Trophoblast cell (in vitro differentiated cells and primary cell): Measurements from ENCODE around the gene ZMYND8.
"Not testable (repeated sequence)": the region's sequence is repeated elsewhere in the genome, so short reads cannot be mapped to it uniquely, and the experiment has no call there.

Source experiments
- DNase-seq, 2 donors: peaks; one replicate each; pipeline ENCODE4 v3.0.0-alpha.2; 2016
- H2AFZ ChIP-seq: 2 replicates; pipeline ENCODE4 v1.6.1; 2013; ENCODE audit warnings: low read length, moderate library complexity, mild to moderate bottlenecking; ENCODE audit not compliant: insufficient read depth, poor library complexity
- H2AK5ac ChIP-seq: 2 replicates; pipeline ENCODE4 v1.6.1; 2013; ENCODE audit warnings: mild to moderate bottlenecking, low read length
- H2BK120ac ChIP-seq: 2 replicates; pipeline ENCODE4 v1.6.1; 2013; ENCODE audit warnings: low read length, mild to moderate bottlenecking, moderate library complexity; ENCODE audit not compliant: insufficient read depth, poor library complexity
- H2BK12ac ChIP-seq: 2 replicates; pipeline ENCODE4 v1.6.1; 2013; ENCODE audit warnings: mild to moderate bottlenecking, low read length, moderate library complexity
- H2BK5ac ChIP-seq: 2 replicates; pipeline ENCODE4 v1.6.1; 2013; ENCODE audit warnings: low read length, low read depth, moderate library complexity, mild to moderate bottlenecking; ENCODE audit not compliant: poor library complexity
- H3K14ac ChIP-seq: 2 replicates; pipeline ENCODE4 v1.6.1; 2013; ENCODE audit warnings: mild to moderate bottlenecking, low read length
- H3K18ac ChIP-seq: 2 replicates; pipeline ENCODE4 v1.6.1; 2013; ENCODE audit warnings: mild to moderate bottlenecking, low read length
- H3K23ac ChIP-seq: 2 replicates; pipeline ENCODE4 v1.6.1; 2013; ENCODE audit warnings: low read length
- H3K27ac ChIP-seq: 2 replicates; pipeline ENCODE4 v1.5.1; 2013; ENCODE audit warnings: low read depth, mild to moderate bottlenecking, inconsistent platforms, low read length, moderate library complexity
- H3K27me3 ChIP-seq: 2 replicates; pipeline ENCODE4 v1.6.1; 2013; ENCODE audit warnings: inconsistent platforms, mild to moderate bottlenecking, low read length, moderate library complexity; ENCODE audit not compliant: insufficient read depth
- H3K36me3 ChIP-seq, 2 experiments: 1 replicate in 1 of 2; 2 replicates in 1 of 2; pipeline ENCODE4 v1.6.1; 2013; ENCODE audit warnings: low read length in 2 of 2, mild to moderate bottlenecking in 2 of 2, moderate library complexity in 1 of 2; ENCODE audit not compliant: insufficient read depth in 2 of 2, control insufficient read depth in 1 of 2
- H3K4ac ChIP-seq: 2 replicates; pipeline ENCODE4 v1.6.1; 2013; ENCODE audit warnings: low read depth, mild to moderate bottlenecking, low read length, moderate library complexity
- H3K4me1 ChIP-seq, 2 experiments: 1 replicate in 1 of 2; 2 replicates in 1 of 2; pipeline ENCODE4 v1.6.1; 2013; ENCODE audit warnings: low read length in 2 of 2, mild to moderate bottlenecking in 2 of 2, moderate library complexity in 1 of 2; ENCODE audit not compliant: insufficient read depth in 2 of 2, control insufficient read depth in 1 of 2
- H3K4me2 ChIP-seq: 2 replicates; pipeline ENCODE4 v1.6.1; 2013; ENCODE audit warnings: inconsistent platforms, mild to moderate bottlenecking, low read length, moderate library complexity
- H3K4me3 ChIP-seq: 2 replicates; pipeline ENCODE4 v1.5.1; 2013; ENCODE audit warnings: mild to moderate bottlenecking, low read depth, low read length, inconsistent platforms
- H3K79me1 ChIP-seq: one replicate; pipeline ENCODE4 v1.6.1; 2013; ENCODE audit warnings: low read length
- H3K79me2 ChIP-seq: 2 replicates; pipeline ENCODE4 v1.6.1; 2013; ENCODE audit warnings: low read length, mild to moderate bottlenecking; ENCODE audit not compliant: control insufficient read depth, insufficient read depth, poor library complexity
- H3K9ac ChIP-seq: 2 replicates; pipeline ENCODE4 v1.6.1; 2013; ENCODE audit warnings: mild to moderate bottlenecking, low read length
- H3K9me3 ChIP-seq: 2 replicates; pipeline ENCODE4 v1.6.1; 2013; ENCODE audit warnings: low read depth, mild to moderate bottlenecking, control low read depth, inconsistent platforms, low read length; ENCODE audit not compliant: insufficient read depth
- H4K12ac ChIP-seq: 2 replicates; pipeline ENCODE4 v1.6.1; 2013; ENCODE audit warnings: low read depth, mild to moderate bottlenecking, low read length, moderate library complexity
- H4K8ac ChIP-seq: 2 replicates; pipeline ENCODE4 v1.6.1; 2013; ENCODE audit warnings: low read depth, mild to moderate bottlenecking, low read length, moderate library complexity
- H4K91ac ChIP-seq: one replicate; pipeline ENCODE4 v1.6.1; 2013; ENCODE audit warnings: low read depth, mild to moderate bottlenecking, low read length, moderate library complexity
- WGBS: extraction: QIAGEN DNeasy Blood & Tissue Kit; methylation state at CpG from one replicate; pipeline ENCODE4 v1.1.7; 2013; ENCODE audit warnings: missing lambda C conversion rate; ENCODE audit not compliant: insufficient read length, insufficient coverage; ENCODE audit errors: extremely low coverage; 5-methylcytosine and 5-hydroxymethylcytosine counted together

The ZMYND8 gene

DNA sequence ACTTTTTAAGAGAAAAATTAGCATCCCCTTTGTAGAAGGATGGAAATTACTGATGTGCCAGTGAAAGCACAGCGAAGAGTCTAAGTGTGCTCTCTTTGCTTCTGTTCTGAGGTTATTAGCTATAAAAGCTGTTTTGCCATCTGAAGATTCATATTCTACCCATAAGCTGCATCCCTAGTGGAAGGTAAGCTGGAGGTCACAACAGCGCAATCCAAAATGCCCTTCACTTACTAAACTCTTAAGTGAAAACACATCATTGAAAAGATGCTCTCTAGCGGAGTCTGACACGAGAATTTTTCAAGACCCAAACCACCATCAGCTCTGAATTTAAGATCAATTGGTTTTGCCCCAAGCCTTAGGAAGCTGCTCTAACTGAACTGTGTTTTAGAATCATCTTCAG, 113.5 kb downstream of the ZMYND8 start:
- DNase-seq: no peak
- no peak overlapping the region for H2AFZ ChIP-seq
- no peak overlapping the region for H2BK5ac ChIP-seq
- no peak overlapping the region for H4K91ac ChIP-seq
- H3K9ac ChIP-seq: no peak overlapping the region
- no peak overlapping the region for H3K18ac ChIP-seq
- no peak overlapping the region for H3K4ac ChIP-seq
- WGBS: no CpG with 5 or more reads among the region's 4 CpGs
- no peak overlapping the region for H4K8ac ChIP-seq
- H2BK12ac ChIP-seq: no peak overlapping the region
- H3K79me1 ChIP-seq: no peaks in the 10 kb centered on the region
- H3K4me1 ChIP-seq: no peaks in the 10 kb centered on the region
- peaks cover 33 to 48% of the 10 kb centered on the region in 2 experiments for H3K36me3 ChIP-seq
- H2BK120ac ChIP-seq: no peak overlapping the region
- no peak overlapping the region for H4K12ac ChIP-seq
- no peaks in the 10 kb centered on the region for H3K79me2 ChIP-seq
- no peak overlapping the region for H3K4me2 ChIP-seq
- no peaks in the 10 kb centered on the region for H3K9me3 ChIP-seq
- H3K14ac ChIP-seq: no peak overlapping the region
- H3K27ac ChIP-seq: no peak overlapping the region
- H2AK5ac ChIP-seq: no peak overlapping the region
- H3K23ac ChIP-seq: no peak overlapping the region
- no peak overlapping the region for H3K4me3 ChIP-seq
- no peaks in the 10 kb centered on the region for H3K27me3 ChIP-seq

DNA sequence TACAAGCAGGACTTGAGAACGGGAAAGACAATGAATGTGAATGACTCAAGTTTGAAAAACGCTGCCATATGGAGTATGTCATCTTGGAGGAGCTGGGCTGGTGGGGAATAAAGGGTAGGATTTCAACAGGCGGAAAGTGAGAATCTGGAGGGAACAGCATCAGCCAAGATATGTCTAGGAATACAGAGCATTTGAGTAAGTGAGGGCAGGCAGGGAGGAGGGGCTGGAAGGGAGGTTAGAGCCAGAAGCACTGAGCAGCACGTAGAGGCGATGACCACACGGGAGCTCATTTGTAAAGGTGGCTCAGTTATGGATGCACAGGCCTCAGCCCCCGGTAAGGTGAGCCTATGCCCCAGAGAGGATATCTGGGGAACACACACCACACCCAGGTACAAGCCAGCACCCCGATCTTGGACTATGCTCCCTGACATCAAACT, 115.1 kb downstream of the ZMYND8 start:
- Histone ChIP-seq H2AFZ (no peak overlapping the region), H2BK120ac (no peak overlapping the region), H3K36me3 (peaks cover 31 to 49% of the 10 kb centered on the region in 2 experiments), H2BK5ac (no peak overlapping the region), H2AK5ac (no peak overlapping the region), H3K23ac (no peak overlapping the region), H3K14ac (no peak overlapping the region), H3K4ac (no peak overlapping the region), H4K12ac (no peak overlapping the region), H4K8ac (no peak overlapping the region), H3K27ac (no peak overlapping the region), H3K18ac (no peak overlapping the region), H3K4me2 (no peak overlapping the region), H3K79me1 (no peaks in the 10 kb centered on the region), H3K9me3 (no peaks in the 10 kb centered on the region), H3K27me3 (no peaks in the 10 kb centered on the region), H3K9ac (no peak overlapping the region), H3K79me2 (no peaks in the 10 kb centered on the region), H3K4me3 (no peak overlapping the region), H4K91ac (no peak overlapping the region), H3K4me1 (no peaks in the 10 kb centered on the region), H2BK12ac (no peak overlapping the region)
- DNase-seq: no peak
- no CpG with 5 or more reads among the region's 8 CpGs for WGBS

DNA sequence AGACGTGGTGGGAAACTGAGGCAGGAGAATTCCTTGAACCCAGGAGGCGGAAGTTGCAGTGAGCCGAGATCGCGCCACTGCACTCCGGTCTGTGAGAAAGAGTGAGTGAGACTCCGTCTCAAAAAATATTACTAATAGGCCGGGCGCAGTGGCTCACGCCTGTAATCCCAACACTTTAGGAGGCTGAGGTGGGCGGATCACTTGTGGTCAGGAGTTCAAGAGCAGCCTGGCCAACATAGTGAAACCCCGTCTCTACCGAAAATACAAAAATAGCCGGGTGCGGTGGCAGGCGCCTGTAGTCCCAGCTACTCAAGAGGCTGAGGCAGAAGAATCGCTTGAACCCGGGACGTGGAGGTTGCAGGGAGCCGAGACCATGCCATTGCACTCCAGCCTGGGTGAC, 116.4 kb downstream of the ZMYND8 start:
- not testable (repeated sequence) for H2AK5ac ChIP-seq, H3K9me3 ChIP-seq, H3K4me2 ChIP-seq, H2BK5ac ChIP-seq, H3K4me3 ChIP-seq, H3K27ac ChIP-seq, H3K9ac ChIP-seq, H3K27me3 ChIP-seq, H3K4ac ChIP-seq, H3K14ac ChIP-seq, H4K8ac ChIP-seq, H2AFZ ChIP-seq, H4K12ac ChIP-seq, H3K4me1 ChIP-seq, DNase-seq, H3K18ac ChIP-seq, H3K79me2 ChIP-seq, H2BK120ac ChIP-seq, H3K23ac ChIP-seq, H2BK12ac ChIP-seq, H3K79me1 ChIP-seq, H4K91ac ChIP-seq
- no CpG with 5 or more reads among the region's 20 CpGs for WGBS
- peaks cover 34 to 47% of the 10 kb centered on the region in 2 experiments for H3K36me3 ChIP-seq

DNA sequence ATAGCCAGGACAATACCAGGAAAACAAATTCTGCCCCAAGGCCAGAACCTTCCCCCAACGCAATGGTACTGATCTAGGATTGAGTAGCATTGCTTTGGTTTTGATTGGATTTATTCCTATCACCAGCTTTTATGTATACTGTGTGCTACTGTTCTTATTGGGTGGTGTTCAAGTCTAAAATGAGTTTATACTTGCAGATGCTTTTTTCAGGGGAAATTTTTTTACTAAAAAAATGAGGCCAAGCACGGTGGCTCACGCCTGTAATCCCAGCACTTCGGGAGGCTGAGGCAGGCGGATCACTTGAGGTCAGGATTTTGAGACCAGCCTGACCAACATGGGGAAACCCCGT, 116.8 kb downstream of the ZMYND8 start:
- H3K79me1 ChIP-seq: no peaks in the 10 kb centered on the region
- H2AK5ac ChIP-seq: no peak overlapping the region
- H4K91ac ChIP-seq: no peak overlapping the region
- H3K9me3 ChIP-seq: peaks cover 3% of the 10 kb centered on the region
- H3K27me3 ChIP-seq: no peaks in the 10 kb centered on the region
- H3K4ac ChIP-seq: no peak overlapping the region
- no peaks in the 10 kb centered on the region for H3K79me2 ChIP-seq
- no peak overlapping the region for H4K8ac ChIP-seq
- H2AFZ ChIP-seq: no peak overlapping the region
- no peak for DNase-seq
- H3K14ac ChIP-seq: no peak overlapping the region
- no peaks in the 10 kb centered on the region for H3K4me1 ChIP-seq
- H4K12ac ChIP-seq: no peak overlapping the region
- no peak overlapping the region for H3K27ac ChIP-seq
- WGBS: no CpG with 5 or more reads among the region's 6 CpGs
- no peak overlapping the region for H2BK12ac ChIP-seq
- no peak overlapping the region for H2BK120ac ChIP-seq
- no peak overlapping the region for H3K4me3 ChIP-seq
- no peak overlapping the region for H3K23ac ChIP-seq
- no peak overlapping the region for H3K18ac ChIP-seq
- peaks cover 34 to 46% of the 10 kb centered on the region in 2 experiments for H3K36me3 ChIP-seq
- H3K4me2 ChIP-seq: no peak overlapping the region
- no peak overlapping the region for H3K9ac ChIP-seq
- no peak overlapping the region for H2BK5ac ChIP-seq
